ENCODE results near the gene TFCP2.

GRCh38 chr12:51055060-51055459, 117.9 kb downstream of the TFCP2 start:
- TF ChIP-seq PKNOX1 (IDR thresholded peaks at IDR 0.05) (no peak), BHLHE40 (IDR thresholded peaks at IDR 0.05; ENCODE audit: borderline replicate concordance) (no peak), SUZ12 (IDR thresholded peaks at IDR 0.05) (no peak), SP1 (IDR thresholded peaks at IDR 0.05) (no peak), TARDBP (IDR thresholded peaks at IDR 0.05) (no peak), LEF1 (IDR thresholded peaks at IDR 0.05; ENCODE audit: borderline replicate concordance) (no peak), FOXA1 (IDR thresholded peaks at IDR 0.05) (no peak), FOXK2 (IDR thresholded peaks at IDR 0.05) (no peak), ZNF384 (IDR thresholded peaks at IDR 0.05) (no peak), ARNT (IDR thresholded peaks at IDR 0.05) (no peak), FOXM1 (IDR thresholded peaks at IDR 0.05; ENCODE audit: borderline replicate concordance) (no peak), HDGF (IDR thresholded peaks at IDR 0.05; ENCODE audit: borderline replicate concordance) (no peak), ELF4 (IDR thresholded peaks at IDR 0.05) (no peak)

Measured in HEK293T (cell line).